ENCODE data around the gene TENT4A. TPM values are rescaled to one million over a fixed set of nuclear protein-coding genes. Genes with fewer than 3 reads are reported as not detected.

Gene TENT4A
- total and polyA plus RNA-seq, 7 experiments from 2014 or later = 1.6 to 61.4 (median 50.7) TPM

- DNase-seq (no peak), ATAC-seq (no peak)
- H3K4me1 Mint-ChIP-seq = peaks cover 0 to 7% (median 4%) of the 10 kb centered on the region in 7 donors
- Histone ChIP-seq H3K4me3 (ENCODE audit: low read length) (no peak overlapping the region), H3K27me3 (ENCODE audit: control insufficient read depth in 2 of 2, insufficient read depth in 2 of 2, low read length in 2 of 2) (peaks cover 0 to 3% of the 10 kb centered on the region in 2 donors), H3K36me3 (ENCODE audit: control insufficient read depth in 2 of 3, insufficient read depth in 3 of 3, low read length in 3 of 3) (no peaks in the 10 kb centered on the region), H3K4me1 (ENCODE audit: control insufficient read depth in 2 of 2, insufficient read depth in 2 of 2, low read length in 2 of 2) (no peaks in the 10 kb centered on the region), H3K27ac (ENCODE audit: low read depth, low read length) (no peak overlapping the region), H3K9me3 (ENCODE audit: control insufficient read depth in 2 of 3, low read length in 3 of 3) (no peaks in the 10 kb centered on the region)
- peaks cover 9 to 67% (median 45%) of the 10 kb centered on the region in 5 donors for H3K27me3 Mint-ChIP-seq
- CTCF ChIA-PET = no interaction called here
- intact Hi-C loops (cut with micrococcal nuclease) = no loop called here
- H3K27ac Mint-ChIP-seq = no peak overlapping the region
- H3K9me3 Mint-ChIP-seq = peaks cover 0 to 11% (median 0%) of the 10 kb centered on the region in 11 donors
- POLR2A ChIA-PET = no interaction called here
- no peaks in the 10 kb centered on the region for H3K36me3 Mint-ChIP-seq
- no peak overlapping the region for H3K4me3 Mint-ChIP-seq
Measured at GRCh38 chr5:6682239-6682638, 31.0 kb upstream of the TENT4A start.

DNA sequence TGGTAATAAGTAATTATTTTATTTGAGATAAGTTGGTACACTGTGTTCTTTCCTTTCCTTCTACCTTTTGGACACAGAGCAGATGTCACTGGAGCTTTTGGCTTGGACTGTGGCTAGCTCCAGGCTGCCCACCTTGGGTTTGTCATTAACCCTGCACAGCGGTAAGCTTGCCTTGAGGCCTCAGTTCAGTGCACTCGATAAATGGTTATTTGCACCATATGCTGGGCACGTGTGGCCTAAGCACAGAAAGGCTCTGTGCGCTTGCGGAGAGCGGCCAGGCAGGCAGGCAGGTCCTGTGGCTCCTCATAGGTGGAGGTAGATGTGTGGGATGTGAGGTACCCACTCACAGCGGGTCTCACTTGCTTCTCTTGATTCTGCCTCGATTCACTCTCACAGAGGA, 30.0 kb upstream of the TENT4A start:
- no peaks in the 10 kb centered on the region for H3K4me1 ChIP-seq (ENCODE audit: control insufficient read depth in 2 of 2, insufficient read depth in 2 of 2, low read length in 2 of 2)
- no peaks in the 10 kb centered on the region for H3K36me3 ChIP-seq (ENCODE audit: control insufficient read depth in 2 of 3, insufficient read depth in 3 of 3, low read length in 3 of 3)
- H3K9me3 ChIP-seq (ENCODE audit: control insufficient read depth in 2 of 3, low read length in 3 of 3) = no peaks in the 10 kb centered on the region
- H3K4me1 Mint-ChIP-seq = peaks cover 0 to 11% (median 9%) of the 10 kb centered on the region in 7 donors
- no peak overlapping the region for H3K27ac Mint-ChIP-seq
- peaks cover 0 to 3% of the 10 kb centered on the region in 2 donors for H3K27me3 ChIP-seq (ENCODE audit: control insufficient read depth in 2 of 2, insufficient read depth in 2 of 2, low read length in 2 of 2)
- no peak for DNase-seq
- H3K4me3 ChIP-seq (ENCODE audit: low read length) = no peak overlapping the region
- ChIA-PET CTCF (no interaction called here), POLR2A (interaction anchor here (0.8 kb wide), 1 partner anchor 28 kb away, joined by 3 read pairs; no protein-coding TSS in a partner anchor)
- H3K27ac ChIP-seq (ENCODE audit: low read depth, low read length) = no peak overlapping the region
- intact Hi-C loops (cut with micrococcal nuclease) = no loop called here
- H3K27me3 Mint-ChIP-seq = peaks cover 16 to 76% (median 51%) of the 10 kb centered on the region in 5 donors
- H3K4me3 Mint-ChIP-seq = no peak overlapping the region
- no peak for ATAC-seq
- no peaks in the 10 kb centered on the region for H3K36me3 Mint-ChIP-seq
- H3K9me3 Mint-ChIP-seq = peaks cover 0 to 11% (median 0%) of the 10 kb centered on the region in 11 donors

GRCh38 chr5:6684075-6684474, 29.2 kb upstream of the TENT4A start:
- no peaks in the 10 kb centered on the region for H3K9me3 ChIP-seq (ENCODE audit: control insufficient read depth in 2 of 3, low read length in 3 of 3)
- Mint-ChIP-seq H3K9me3 (peaks cover 0 to 11% (median 0%) of the 10 kb centered on the region in 11 donors), H3K4me1 (peaks cover 0 to 11% (median 9%) of the 10 kb centered on the region in 7 donors), H3K4me3 (no peak overlapping the region), H3K27me3 (peaks cover 20 to 77% (median 53%) of the 10 kb centered on the region in 5 donors), H3K36me3 (no peaks in the 10 kb centered on the region), H3K27ac (no peak overlapping the region)
- CTCF ChIA-PET = no interaction called here
- H3K4me3 ChIP-seq (ENCODE audit: low read length) = no peak overlapping the region
- peaks cover 0 to 3% of the 10 kb centered on the region in 2 donors for H3K27me3 ChIP-seq (ENCODE audit: control insufficient read depth in 2 of 2, insufficient read depth in 2 of 2, low read length in 2 of 2)
- H3K27ac ChIP-seq (ENCODE audit: low read depth, low read length) = no peak overlapping the region
- DNase-seq (no peak), ATAC-seq (no peak)
- POLR2A ChIA-PET = no interaction called here
- no peaks in the 10 kb centered on the region for H3K4me1 ChIP-seq (ENCODE audit: control insufficient read depth in 2 of 2, insufficient read depth in 2 of 2, low read length in 2 of 2)
- H3K36me3 ChIP-seq (ENCODE audit: control insufficient read depth in 2 of 3, insufficient read depth in 3 of 3, low read length in 3 of 3) = no peaks in the 10 kb centered on the region
- intact Hi-C loops (cut with micrococcal nuclease) = no loop called here

DNA sequence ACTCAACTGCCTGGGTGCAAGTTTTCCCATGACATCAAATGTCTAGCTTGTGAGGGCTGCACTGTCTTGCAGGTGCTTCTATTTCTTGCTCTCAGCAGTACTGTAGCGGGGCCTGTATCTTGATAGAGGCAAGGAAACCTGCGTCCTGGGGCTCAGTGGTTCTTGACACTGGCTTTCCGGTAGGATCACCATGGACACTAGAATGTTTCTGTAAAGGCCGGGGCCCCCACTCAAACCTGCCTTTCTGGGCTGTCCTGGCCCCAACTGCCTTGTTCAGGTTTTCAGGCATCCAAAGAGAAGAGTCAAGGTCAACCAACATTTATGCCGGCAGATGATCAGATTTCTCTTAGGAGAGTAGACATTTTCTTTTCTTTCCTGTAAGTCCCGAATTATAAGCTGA, 26.7 kb upstream of the TENT4A start:
- Histone ChIP-seq H3K27ac (ENCODE audit: low read depth, low read length) (no peak overlapping the region), H3K9me3 (ENCODE audit: control insufficient read depth in 2 of 3, low read length in 3 of 3) (no peaks in the 10 kb centered on the region), H3K27me3 (ENCODE audit: control insufficient read depth in 2 of 2, insufficient read depth in 2 of 2, low read length in 2 of 2) (peaks cover 0 to 3% of the 10 kb centered on the region in 2 donors), H3K4me1 (ENCODE audit: control insufficient read depth in 2 of 2, insufficient read depth in 2 of 2, low read length in 2 of 2) (no peaks in the 10 kb centered on the region), H3K4me3 (ENCODE audit: low read length) (no peak overlapping the region), H3K36me3 (ENCODE audit: control insufficient read depth in 2 of 3, insufficient read depth in 3 of 3, low read length in 3 of 3) (no peaks in the 10 kb centered on the region)
- Mint-ChIP-seq H3K9me3 (peaks cover 0 to 11% (median 0%) of the 10 kb centered on the region in 11 donors), H3K27me3 (peaks cover 35 to 80% (median 56%) of the 10 kb centered on the region in 5 donors), H3K27ac (no peak overlapping the region), H3K4me3 (peak overlapping the region in 6 of 10 donors; percentile 14 to 63 (median 35)), H3K4me1 (peaks cover 0 to 11% (median 8%) of the 10 kb centered on the region in 7 donors), H3K36me3 (no peaks in the 10 kb centered on the region)
- ATAC-seq (no peak), DNase-seq (no peak)
- intact Hi-C loops (cut with micrococcal nuclease) = no loop called here
- ChIA-PET POLR2A (no interaction called here), CTCF (no interaction called here)

DNA sequence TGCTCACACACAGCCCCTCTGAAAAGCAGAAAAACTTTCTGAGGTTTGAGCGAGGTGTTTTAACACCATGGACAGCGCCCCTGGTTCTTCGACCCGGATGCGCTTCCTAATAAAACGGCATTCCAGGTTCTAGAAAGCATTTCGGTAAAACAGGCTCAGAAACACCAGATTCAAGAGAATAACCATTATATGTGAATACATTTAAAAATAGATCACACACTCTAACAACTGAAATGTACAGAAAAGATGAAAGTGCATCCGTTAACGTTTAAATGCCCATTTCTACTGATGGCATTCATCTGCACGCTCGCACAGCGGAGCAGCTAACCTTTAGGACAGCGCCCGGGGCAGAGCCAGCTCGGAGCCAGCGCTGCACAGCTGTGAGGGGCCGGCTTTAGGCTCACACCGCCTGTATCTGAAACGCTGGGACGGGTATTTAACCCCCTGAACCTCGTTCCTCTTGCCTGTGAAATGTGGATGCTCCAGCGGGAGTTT, 26.3 kb upstream of the TENT4A start:
- Histone ChIP-seq H3K27ac (ENCODE audit: low read depth, low read length) (no peak overlapping the region), H3K27me3 (ENCODE audit: control insufficient read depth in 2 of 2, insufficient read depth in 2 of 2, low read length in 2 of 2) (peaks cover 0 to 3% of the 10 kb centered on the region in 2 donors), H3K4me1 (ENCODE audit: control insufficient read depth in 2 of 2, insufficient read depth in 2 of 2, low read length in 2 of 2) (no peaks in the 10 kb centered on the region), H3K36me3 (ENCODE audit: control insufficient read depth in 2 of 3, insufficient read depth in 3 of 3, low read length in 3 of 3) (no peaks in the 10 kb centered on the region), H3K9me3 (ENCODE audit: control insufficient read depth in 2 of 3, low read length in 3 of 3) (no peaks in the 10 kb centered on the region), H3K4me3 (ENCODE audit: low read length) (no peak overlapping the region)
- intact Hi-C loops (cut with micrococcal nuclease) = loop anchor here in 1 of 2 donors (1.0 kb wide), 1 partner anchor 26 kb away; the partner anchor contains the start of gene TENT4A
- peaks cover 0 to 11% (median 6%) of the 10 kb centered on the region in 7 donors for H3K4me1 Mint-ChIP-seq
- H3K36me3 Mint-ChIP-seq = no peaks in the 10 kb centered on the region
- ATAC-seq (peak; percentile 64), DNase-seq (peak in 2 of 9 donors; percentile 19 to 30)
- peak overlapping the region in 7 of 10 donors; percentile 2 to 63 (median 30) for H3K4me3 Mint-ChIP-seq
- CTCF ChIA-PET = no interaction called here
- H3K9me3 Mint-ChIP-seq = peaks cover 0 to 7% (median 0%) of the 10 kb centered on the region in 11 donors
- no peak overlapping the region for H3K27ac Mint-ChIP-seq
- POLR2A ChIA-PET = interaction anchor here (1.0 kb wide), 1 partner anchor 26 kb away, joined by 3 read pairs; the partner anchor contains the start of gene TENT4A
- H3K27me3 Mint-ChIP-seq = peaks cover 35 to 76% (median 54%) of the 10 kb centered on the region in 5 donors

GRCh38 chr5:6687505-6687904, 25.7 kb upstream of the TENT4A start:
- intact Hi-C loops (cut with micrococcal nuclease) = loop anchor here in 1 of 2 donors (1.0 kb wide), 1 partner anchor 26 kb away; the partner anchor contains the start of gene TENT4A
- no peaks in the 10 kb centered on the region for H3K4me1 ChIP-seq (ENCODE audit: control insufficient read depth in 2 of 2, insufficient read depth in 2 of 2, low read length in 2 of 2)
- peaks cover 0 to 7% (median 0%) of the 10 kb centered on the region in 11 donors for H3K9me3 Mint-ChIP-seq
- H3K4me3 ChIP-seq (ENCODE audit: low read length) = no peak overlapping the region
- no peak overlapping the region for H3K27ac ChIP-seq (ENCODE audit: low read depth, low read length)
- POLR2A ChIA-PET = interaction anchor here (1.0 kb wide), 1 partner anchor 26 kb away, joined by 3 read pairs; the partner anchor contains the start of gene TENT4A
- H3K27ac Mint-ChIP-seq = no peak overlapping the region
- no peaks in the 10 kb centered on the region for H3K36me3 ChIP-seq (ENCODE audit: control insufficient read depth in 2 of 3, insufficient read depth in 3 of 3, low read length in 3 of 3)
- H3K27me3 Mint-ChIP-seq = peaks cover 35 to 78% (median 58%) of the 10 kb centered on the region in 5 donors
- peaks cover 0 to 11% (median 6%) of the 10 kb centered on the region in 7 donors for H3K4me1 Mint-ChIP-seq
- peaks cover 0 to 3% of the 10 kb centered on the region in 2 donors for H3K27me3 ChIP-seq (ENCODE audit: control insufficient read depth in 2 of 2, insufficient read depth in 2 of 2, low read length in 2 of 2)
- no peak for ATAC-seq
- no peaks in the 10 kb centered on the region for H3K9me3 ChIP-seq (ENCODE audit: control insufficient read depth in 2 of 3, low read length in 3 of 3)
- CTCF ChIA-PET = no interaction called here
- no peaks in the 10 kb centered on the region for H3K36me3 Mint-ChIP-seq
- H3K4me3 Mint-ChIP-seq = peak overlapping the region in 4 of 10 donors; percentile 2 to 10 (median 4)
- no peak for DNase-seq
